HCT116 (cell line): ENCODE data around the gene TP53.
A peak's percentile ranks its signal among the peaks of the same experiment; 100 is the strongest.

Experiments used
- EZH2 ChIP-seq: fragments of 200-600 bp; sonication (generic); IDR thresholded peaks from 2 replicates; pipeline ENCODE4 v1.6.1; 2017; ENCODE audit warnings: antibody characterized with exemption, mixed run types
- EZH2phosphoT487 ChIP-seq: fragments of 200-600 bp; IDR thresholded peaks from 2 replicates; pipeline ENCODE4 v1.6.1; 2018; ENCODE audit warnings: antibody characterized with exemption, borderline replicate concordance
- JUND ChIP-seq: IDR thresholded peaks from 2 replicates; pipeline ENCODE4 v1.6.1; 2012
- POLR2A ChIP-seq: IDR thresholded peaks from 2 replicates; pipeline ENCODE4 v1.7.0; 2011; ENCODE audit warnings: borderline replicate concordance; ENCODE audit not compliant: insufficient read depth, insufficient read length; ENCODE audit errors: extremely low read depth
- POLR2AphosphoS5 ChIP-seq: IDR thresholded peaks from 2 replicates; pipeline ENCODE4 v1.6.1; 2011; ENCODE audit warnings: mild to moderate bottlenecking, low read depth, low read length, moderate library complexity
- RAD21 ChIP-seq: IDR thresholded peaks from 2 replicates; pipeline ENCODE4 v1.6.1; 2012; ENCODE audit warnings: low read depth, mild to moderate bottlenecking
- SRF ChIP-seq: IDR thresholded peaks from 2 replicates; pipeline ENCODE4 v1.6.1; 2012; ENCODE audit warnings: low read depth
- TF ChIP-seq, protein P1 (sequence below), 3 experiments: fragments of 200-600 bp in 1 of 3; sonication (generic) in 1 of 3; IDR thresholded peaks in 2 of 3; conservative IDR thresholded peaks in 1 of 3; 2 replicates each; pipeline ENCODE4 v1.5.1; 2012 to 2017; ENCODE audit warnings: low read depth in 2 of 3, low read length in 2 of 3, antibody characterized with exemption in 1 of 3, borderline replicate concordance in 1 of 3, control low read depth in 1 of 3, mild to moderate bottlenecking in 1 of 3, mixed read lengths in 1 of 3, mixed run types in 1 of 3, moderate library complexity in 1 of 3; ENCODE audit not compliant: insufficient read depth in 1 of 3

- TF ChIP-seq EZH2 (no peak), EZH2phosphoT487 (no peak), JUND (no peak), RAD21 (peak; percentile 49), POLR2AphosphoS5 (no peak), SRF (no peak), POLR2A (no peak)
- TF ChIP-seq, protein P1, sequence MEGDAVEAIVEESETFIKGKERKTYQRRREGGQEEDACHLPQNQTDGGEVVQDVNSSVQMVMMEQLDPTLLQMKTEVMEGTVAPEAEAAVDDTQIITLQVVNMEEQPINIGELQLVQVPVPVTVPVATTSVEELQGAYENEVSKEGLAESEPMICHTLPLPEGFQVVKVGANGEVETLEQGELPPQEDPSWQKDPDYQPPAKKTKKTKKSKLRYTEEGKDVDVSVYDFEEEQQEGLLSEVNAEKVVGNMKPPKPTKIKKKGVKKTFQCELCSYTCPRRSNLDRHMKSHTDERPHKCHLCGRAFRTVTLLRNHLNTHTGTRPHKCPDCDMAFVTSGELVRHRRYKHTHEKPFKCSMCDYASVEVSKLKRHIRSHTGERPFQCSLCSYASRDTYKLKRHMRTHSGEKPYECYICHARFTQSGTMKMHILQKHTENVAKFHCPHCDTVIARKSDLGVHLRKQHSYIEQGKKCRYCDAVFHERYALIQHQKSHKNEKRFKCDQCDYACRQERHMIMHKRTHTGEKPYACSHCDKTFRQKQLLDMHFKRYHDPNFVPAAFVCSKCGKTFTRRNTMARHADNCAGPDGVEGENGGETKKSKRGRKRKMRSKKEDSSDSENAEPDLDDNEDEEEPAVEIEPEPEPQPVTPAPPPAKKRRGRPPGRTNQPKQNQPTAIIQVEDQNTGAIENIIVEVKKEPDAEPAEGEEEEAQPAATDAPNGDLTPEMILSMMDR (IDR thresholded peaks at IDR 0.05 in 2 of 3, conservative IDR thresholded peaks at IDR 0.05 in 1 of 3; ENCODE audit: borderline replicate concordance in 1 of 3, insufficient read depth in 1 of 3, low read depth in 2 of 3, low read length in 2 of 3) = peak in 2 of 3 experiments; percentile 43 to 72; a peak in 4 of 6 replicates
Observed at GRCh38 chr17:7673239-7673638, 14.1 kb downstream of the TP53 start.
